T-helper 2 cell treated with Interferon-gamma antibody and Interleukin-4, amounts not matched to agents 100 ng/mL and 5 ng/mL, for 36 hours (primary cell): ENCODE data around the gene PLCB2. TPM values are rescaled to one million over a fixed set of nuclear protein-coding genes. Genes with fewer than 3 reads are reported as not detected.

Experiments
- intact Hi-C: fragments of 100-400 bp; cut with micrococcal nuclease; formaldehyde crosslinking; loops from one replicate; pipeline ENCODE4 v1.15.1; 2023
- total RNA-seq: library from RNA; stranded (reverse); gene quantifications from 2 replicates; pipeline ENCODE4 v1.2.3, GENCODE V29; 2022

Gene PLCB2
- total RNA-seq, 1 donor from 2014 or later, result 192 TPM

DNA sequence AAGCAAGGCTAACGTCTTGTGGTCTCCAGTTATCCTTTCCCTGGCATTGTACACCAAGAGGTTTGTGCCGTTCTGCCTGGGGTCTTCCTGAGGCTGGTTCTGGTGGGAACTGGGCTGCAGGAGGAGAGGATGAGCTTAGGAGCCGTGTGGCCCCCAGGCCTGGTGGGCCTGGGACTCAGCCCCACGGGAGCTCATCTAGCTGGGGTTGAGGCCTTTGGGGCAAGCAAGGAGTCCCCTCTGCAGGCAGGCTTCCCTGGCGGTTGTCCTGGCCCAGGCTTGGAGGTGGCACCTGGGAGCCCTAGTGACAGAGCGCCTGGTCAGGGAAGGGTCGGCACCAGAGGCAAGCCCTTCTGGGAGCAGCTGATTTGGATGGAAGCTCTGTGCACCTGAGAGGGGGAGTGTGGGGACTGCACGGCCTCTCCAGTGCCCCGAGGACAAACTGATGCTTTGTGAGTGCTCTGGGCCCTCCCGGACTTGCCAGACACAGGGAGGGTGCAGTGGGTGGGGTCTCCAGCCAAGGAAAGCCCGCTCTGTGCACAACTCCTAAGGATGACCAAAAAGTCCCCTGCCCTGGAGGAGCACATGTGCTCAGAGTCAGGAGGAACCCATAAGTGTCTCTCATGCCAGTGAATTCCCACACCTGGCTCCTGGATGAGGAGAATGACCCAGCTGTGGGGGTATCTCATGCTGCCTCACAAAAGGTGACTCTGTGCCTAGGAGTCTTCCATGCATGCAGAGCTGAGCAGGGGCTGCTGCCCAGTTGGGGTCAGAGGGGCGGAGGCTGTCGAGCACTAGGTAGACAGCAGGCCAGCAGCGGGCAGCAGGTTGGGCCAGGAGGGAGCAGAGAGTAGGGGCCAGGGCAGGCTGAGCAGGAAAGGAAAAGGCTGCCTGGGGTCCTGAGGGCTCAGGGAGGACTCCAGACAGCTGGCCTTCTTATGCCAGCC lies 66.2 kb downstream of the PLCB2 start:
- intact Hi-C loops, result no loop called here

DNA sequence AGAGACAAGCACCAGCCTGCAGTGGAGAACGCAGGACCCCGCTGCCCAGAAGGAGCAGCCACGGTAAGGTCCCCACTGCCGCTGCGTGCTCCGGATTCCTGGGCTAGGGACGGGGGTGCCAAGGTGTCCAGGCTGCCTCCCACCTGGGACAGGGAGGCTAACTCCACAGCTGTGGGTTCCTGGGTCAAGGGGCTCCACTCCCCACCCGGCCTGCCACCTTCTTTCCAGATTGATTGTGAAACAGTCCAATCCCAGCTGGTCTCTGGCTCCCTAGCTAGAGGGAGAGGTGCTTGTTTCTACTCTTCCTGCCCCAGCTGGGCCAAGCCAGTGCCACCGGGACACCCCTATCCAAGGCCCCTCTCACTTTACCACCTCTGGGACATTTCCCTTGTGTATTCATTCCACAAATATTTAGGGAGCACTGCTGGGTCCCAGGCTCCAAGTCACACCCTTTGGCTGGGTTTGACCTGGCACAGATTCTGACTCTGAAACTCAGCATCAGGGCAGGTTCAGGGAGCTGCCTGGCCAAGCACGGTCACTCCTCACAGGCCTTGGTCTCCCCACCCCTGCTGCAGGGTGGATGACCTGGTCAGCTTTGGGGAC lies 67.0 kb downstream of the PLCB2 start:
- intact Hi-C loops, result no loop called here

DNA sequence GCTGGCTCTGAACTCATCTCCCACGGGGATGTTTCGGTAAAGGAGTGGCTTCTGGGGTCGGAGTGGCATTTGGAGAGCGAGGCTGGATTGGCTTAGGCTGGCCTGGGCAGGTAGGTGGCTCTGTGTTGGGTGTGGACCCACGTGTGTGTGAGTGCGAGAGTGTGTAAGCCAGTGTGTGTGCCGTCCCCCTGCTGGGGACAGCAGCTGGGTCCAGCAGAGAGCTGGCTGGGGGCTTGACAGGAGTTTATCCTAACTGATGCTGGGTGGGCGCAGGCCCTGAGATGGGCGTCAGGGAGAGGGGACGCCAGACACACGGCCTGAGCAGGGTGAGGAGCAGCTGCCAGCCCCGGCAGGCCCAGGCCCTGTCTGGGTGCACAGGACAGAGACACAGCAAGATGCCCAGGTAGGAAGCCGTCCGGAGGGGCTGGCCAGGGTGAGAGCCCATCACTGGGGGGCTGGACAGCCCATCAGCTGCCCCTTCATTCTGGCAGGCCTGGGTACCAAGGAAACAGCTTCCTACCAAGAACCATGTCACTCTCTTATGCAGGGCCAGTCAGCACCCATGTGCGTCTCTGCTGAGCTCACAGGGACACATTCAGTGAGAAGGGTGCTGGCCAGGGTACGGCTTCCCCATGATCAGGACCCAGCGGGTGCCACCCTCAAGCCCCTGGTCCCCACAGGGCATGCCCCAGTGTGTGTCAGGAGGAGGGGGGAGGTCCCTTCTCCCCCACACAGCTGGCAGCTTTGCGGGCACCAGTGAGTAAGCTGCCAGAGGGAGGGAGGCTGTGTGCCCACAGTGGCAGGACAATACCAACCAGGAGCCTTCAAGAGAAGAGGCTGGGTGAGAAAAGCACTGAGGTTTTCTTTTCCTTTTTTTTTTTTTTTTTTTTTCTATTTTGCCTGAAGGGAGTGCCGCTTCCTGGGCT lies 67.8 kb downstream of the PLCB2 start:
- intact Hi-C loops, result no loop called here

DNA sequence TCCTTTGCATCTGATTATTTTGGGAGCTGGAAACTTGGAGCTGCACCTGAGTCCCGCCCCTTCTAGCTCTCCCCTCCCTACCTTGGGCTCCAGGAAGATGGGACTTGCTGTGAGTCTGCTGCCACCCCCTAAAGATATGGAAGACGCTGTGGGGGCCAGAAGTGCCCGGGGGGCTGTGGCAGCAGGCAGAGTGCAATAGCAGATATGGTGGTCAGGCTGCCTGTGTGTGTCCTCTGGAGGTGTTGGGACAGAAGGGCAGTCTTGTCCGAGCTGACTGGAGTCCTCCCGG lies 68.4 kb downstream of the PLCB2 start:
- intact Hi-C loops, result no loop called here

DNA sequence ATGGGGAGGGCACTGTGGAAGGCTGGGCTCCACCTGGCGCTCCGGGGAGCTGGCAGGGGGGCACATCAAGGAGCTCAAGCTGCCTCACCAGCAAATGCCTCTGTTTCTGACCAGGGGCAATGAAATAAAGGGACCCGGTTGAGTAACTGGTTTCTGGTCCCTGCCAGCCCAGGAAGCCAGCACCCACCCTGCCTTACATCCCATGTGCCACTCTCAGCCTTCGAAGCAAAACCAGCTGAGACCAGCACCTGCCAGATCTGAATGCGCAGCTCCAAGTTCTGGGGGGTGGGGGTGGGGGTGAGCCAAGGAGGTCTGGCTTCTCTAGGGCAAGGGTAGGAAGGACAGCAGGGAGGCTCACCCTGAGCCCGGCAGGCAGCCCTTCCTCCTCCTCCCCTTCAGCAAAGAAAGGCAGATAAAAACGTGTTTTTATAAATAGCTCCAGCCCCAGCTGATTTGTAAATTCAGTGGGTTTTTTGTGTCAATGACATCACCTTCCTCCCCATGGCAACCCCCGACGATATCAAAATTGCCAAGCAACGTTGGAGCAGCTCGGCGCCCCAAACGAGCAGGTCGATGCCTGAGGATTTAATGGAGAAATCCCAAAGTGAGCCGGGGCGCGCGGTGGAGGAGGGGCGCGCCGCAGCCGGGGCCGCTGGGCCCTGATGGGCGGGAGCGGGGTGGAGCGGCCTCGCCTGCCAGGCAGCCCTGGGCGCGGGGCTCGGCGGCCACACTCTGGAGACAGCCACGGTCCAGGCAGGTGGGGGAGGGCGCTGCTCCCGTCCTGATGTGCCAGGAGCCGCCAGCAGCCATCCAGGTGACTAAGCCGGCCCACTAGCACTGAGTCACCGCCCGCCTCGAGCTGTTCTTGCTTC lies 69.0 kb downstream of the PLCB2 start, which contains the start of gene PAK6:
Gene PAK6 (plus strand): TSS at position 532 of the 872 bp plus-strand sequence. CDS start 25,723 bp downstream, outside the sequence.
- intact Hi-C loops, result no loop called here

Other genes with a start within 250 kb of the PLCB2 start
- 5.3 and 5.5 TPM in 2 replicates for gene BMF, start 199.1 kb downstream of the PLCB2 start, total RNA-seq
- gene BUB1B, start 146.9 kb downstream of the PLCB2 start, total RNA-seq, result 74.6 and 86.8 TPM in 2 replicates
- gene PAK6, start 68.9 kb downstream of the PLCB2 start, total RNA-seq, result 0.43 and 0.64 TPM in 2 replicates
- gene ANKRD63, start 24.9 kb downstream of the PLCB2 start, total RNA-seq, result 0.23 TPM in 1 of 2 replicates, not detected in the other
- gene INAFM2, start 15.8 kb upstream of the PLCB2 start, total RNA-seq, result 6.8 and 9.9 TPM in 2 replicates
- gene CCDC9B, start 33.0 kb upstream of the PLCB2 start, total RNA-seq, result 0.66 and 0.86 TPM in 2 replicates
- gene PHGR1, start 43.1 kb upstream of the PLCB2 start, total RNA-seq, result not detected in 2 replicates
- gene DISP2, start 50.3 kb upstream of the PLCB2 start, total RNA-seq, result 0.32 and 0.52 TPM in 2 replicates
- gene KNSTRN, start 74.8 kb upstream of the PLCB2 start, total RNA-seq, result 52.1 and 53.6 TPM in 2 replicates
- 63.1 and 69.5 TPM in 2 replicates for gene IVD, start 97.9 kb upstream of the PLCB2 start, total RNA-seq
- 29.7 and 31.2 TPM in 2 replicates for gene BAHD1, start 133.0 kb upstream of the PLCB2 start, total RNA-seq
- gene CHST14, start 163.0 kb upstream of the PLCB2 start, total RNA-seq, result 16.5 and 17.4 TPM in 2 replicates